Measurements from ENCODE around the gene FAM83G. TPM values are rescaled to one million over a fixed set of nuclear protein-coding genes. Genes with fewer than 3 reads are reported as not detected.

Gene FAM83G
- total RNA-seq, 1 experiment from 2014 or later: 38.7 TPM

GRCh38 chr17:18984273-18985114, 20.1 kb downstream of the FAM83G start:
- Histone ChIP-seq H3K79me2 (ENCODE audit: insufficient read depth, low read length) (no peaks in the 10 kb centered on the region), H2BK20ac (ENCODE audit: low read depth, low read length, poor library complexity, severe bottlenecking) (no peak overlapping the region), H3K9me3 (ENCODE audit: control insufficient read depth, low read depth, low read length) (no peaks in the 10 kb centered on the region), H2AK5ac (ENCODE audit: insufficient read length, low read length) (no peak overlapping the region), H2AFZ (ENCODE audit: low read length) (no peak overlapping the region), H3K79me1 (ENCODE audit: insufficient read depth, low read depth, low read length, poor library complexity, severe bottlenecking) (no peaks in the 10 kb centered on the region), H3T11ph (ENCODE audit: low read length) (no peak overlapping the region), H3K27ac (ENCODE audit: insufficient read length, low read depth, low read length) (no peak overlapping the region), H2BK120ac (ENCODE audit: low read depth, low read length, poor library complexity, severe bottlenecking) (no peak overlapping the region), H4K5ac (ENCODE audit: insufficient read length, low read depth, low read length) (no peak overlapping the region), H4K8ac (replicated peaks; ENCODE audit: insufficient read length, low read depth, low read length) (no peak overlapping the region), H4K20me1 (ENCODE audit: control insufficient read depth, insufficient read depth, insufficient read length) (no peaks in the 10 kb centered on the region), H3K9ac (ENCODE audit: extremely low read depth, insufficient read length, low read length) (no peak overlapping the region), H3K14ac (ENCODE audit: insufficient read depth, low read length) (no peak overlapping the region), H4K91ac (ENCODE audit: insufficient read length, low read depth, low read length) (no peak overlapping the region), H3K23me2 (ENCODE audit: insufficient read length, low read depth, low read length, poor library complexity, severe bottlenecking) (no peaks in the 10 kb centered on the region), H2BK15ac (ENCODE audit: low read depth, low read length) (no peak overlapping the region), H2BK5ac (ENCODE audit: insufficient read length, low read length) (no peak overlapping the region), H3K4me1 (ENCODE audit: insufficient read depth, low read length) (no peaks in the 10 kb centered on the region), H3K18ac (ENCODE audit: insufficient read length, low read depth, low read length) (no peak overlapping the region), H3K4me2 (ENCODE audit: insufficient read depth, insufficient read length, low read length) (no peak overlapping the region), H3K27me3 (ENCODE audit: insufficient read depth, low read length) (no peaks in the 10 kb centered on the region), H3K4ac (ENCODE audit: low read depth, low read length) (no peak overlapping the region), H3K23ac (ENCODE audit: insufficient read length, low read depth, low read length) (no peak overlapping the region), H2BK12ac (ENCODE audit: insufficient read length, low read depth, low read length) (no peak overlapping the region), H3K56ac (ENCODE audit: insufficient read length, low read depth, low read length) (no peak overlapping the region)
- Mint-ChIP-seq H3K4me3 (no peak overlapping the region), H3K4me1 (peaks cover 9 to 11% of the 10 kb centered on the region in 2 experiments), H3K9me3 (no peaks in the 10 kb centered on the region), H3K27me3 (ENCODE audit: low read depth) (no peaks in the 10 kb centered on the region), H3K36me3 (ENCODE audit: insufficient read depth in 1 of 3, low read depth in 3 of 3) (peaks cover 12 to 36% (median 34%) of the 10 kb centered on the region in 3 experiments; a peak in 6 of 7 replicates), H3K27ac (no peak overlapping the region; a peak in 1 of 7 replicates)
- DNase-seq: no peak
- WGBS (ENCODE audit: extremely low coverage, insufficient read length, low lambda C conversion rate): no CpG with 5 or more reads among the region's 21 CpGs
- no peak for TF ChIP-seq CTCF (conservative IDR thresholded peaks at IDR 0.05)
